Measurements from ENCODE around the gene SECISBP2L.

The SECISBP2L gene

DNA sequence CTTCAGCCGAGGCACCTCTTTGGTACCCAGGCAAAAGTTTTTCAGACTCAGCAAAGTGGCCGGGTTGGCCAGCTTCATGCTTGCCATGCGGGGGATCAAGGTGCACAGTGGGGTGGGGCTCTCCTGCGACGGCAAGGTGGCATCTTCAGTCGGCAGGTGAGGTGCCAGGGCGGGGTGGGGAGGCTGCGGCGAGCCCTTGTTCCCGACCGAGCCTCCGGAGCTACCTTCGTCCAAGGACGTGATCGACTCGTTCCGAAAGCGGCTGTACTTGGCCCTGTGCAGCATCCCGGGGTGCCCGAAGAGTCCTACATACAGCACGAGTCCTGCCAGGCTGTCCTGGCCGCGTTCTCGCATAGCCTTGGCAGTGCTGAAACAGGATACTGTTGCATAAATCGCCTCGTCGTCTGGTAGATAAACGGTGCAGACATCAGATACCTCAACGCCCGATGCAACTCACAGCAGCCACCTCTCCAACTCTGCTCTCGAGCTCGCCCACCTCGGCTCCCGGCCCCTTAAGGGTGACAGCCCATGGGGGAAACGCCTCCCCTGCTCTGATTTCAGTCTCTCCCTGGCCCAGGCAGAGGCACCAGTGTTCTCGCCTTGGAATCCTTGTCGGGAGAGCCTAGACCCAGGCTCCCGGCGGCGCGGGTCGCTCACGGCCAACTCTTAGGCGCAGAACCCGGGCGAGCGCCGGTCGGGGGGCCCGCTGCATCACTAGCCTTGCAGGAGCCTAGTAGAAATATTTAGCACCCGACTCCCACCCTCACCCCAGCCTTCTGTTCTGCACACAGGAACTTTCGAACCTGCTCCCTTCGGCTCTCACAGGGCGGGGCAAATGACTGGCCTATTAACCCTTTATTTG, 83.4 kb downstream of the SECISBP2L start:
- peak; percentile 7 for DNase-seq

- no peak for DNase-seq
Measured at GRCh38 chr15:48955967-48956366, 90.3 kb downstream of the SECISBP2L start.

GRCh38 chr15:48955370-48955769, 90.9 kb downstream of the SECISBP2L start:
- no peak for DNase-seq

DNA sequence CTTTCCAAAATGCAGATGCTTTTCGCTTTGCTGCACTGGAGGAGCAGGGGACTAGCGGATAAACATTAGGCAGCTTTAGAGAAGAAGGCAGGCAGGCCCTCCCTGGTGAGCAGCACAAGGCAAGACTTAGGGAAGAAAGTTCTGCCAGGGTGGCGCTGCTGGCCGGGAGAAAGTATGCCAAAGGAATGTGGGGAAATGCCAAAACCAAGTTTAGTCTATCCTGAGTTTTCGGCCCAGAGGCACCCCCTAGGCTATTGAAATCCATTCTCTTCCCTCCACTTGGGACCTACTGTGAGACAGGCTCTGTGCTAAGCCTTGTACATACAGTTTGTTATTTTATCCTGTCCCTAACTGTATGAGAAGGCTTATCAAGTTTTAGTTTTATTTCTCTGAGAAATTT, 91.7 kb downstream of the SECISBP2L start:
- DNase-seq, result no peak

- no peak for DNase-seq
Measured at GRCh38 chr15:48946840-48947187, 99.4 kb downstream of the SECISBP2L start.

DNA sequence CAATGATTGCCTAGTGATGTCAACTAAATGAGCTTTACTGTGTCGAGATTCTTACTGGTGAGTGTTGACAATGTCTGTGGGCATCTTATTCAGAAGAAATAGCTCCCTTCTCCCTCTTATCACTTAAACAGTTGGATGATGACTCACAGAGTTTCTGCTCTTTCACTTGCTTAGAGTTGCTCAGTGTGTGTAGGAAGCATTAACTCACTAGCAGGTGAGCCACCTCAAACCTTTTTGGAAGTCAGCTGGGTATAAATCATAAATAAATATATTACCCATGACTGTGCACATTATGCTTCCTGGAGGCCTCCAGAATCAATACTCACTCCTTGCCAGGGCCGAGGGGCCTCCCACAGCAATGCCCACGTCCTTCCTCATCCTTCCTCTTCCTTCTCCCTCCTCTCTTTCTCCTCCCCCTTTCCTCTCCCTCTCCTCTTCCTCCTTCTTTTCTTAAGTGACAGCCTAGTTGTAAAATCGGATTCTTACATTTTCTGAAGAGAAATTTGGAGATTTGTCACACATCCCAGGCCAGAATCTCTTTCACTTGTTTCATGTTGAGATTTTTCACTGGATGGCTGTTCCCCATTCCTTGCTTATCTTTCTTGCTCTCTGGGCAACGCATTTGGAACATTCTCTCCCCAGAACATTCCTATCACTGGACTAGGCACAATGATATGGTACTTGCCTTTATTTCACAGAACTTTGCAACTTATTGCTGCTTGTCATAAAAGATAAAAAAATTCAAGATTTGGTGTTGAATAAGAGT, 100.0 kb downstream of the SECISBP2L start:
- DNase-seq, result no peak

GRCh38 chr15:48945386-48945785, 100.9 kb downstream of the SECISBP2L start:
- no peak for DNase-seq

DNA sequence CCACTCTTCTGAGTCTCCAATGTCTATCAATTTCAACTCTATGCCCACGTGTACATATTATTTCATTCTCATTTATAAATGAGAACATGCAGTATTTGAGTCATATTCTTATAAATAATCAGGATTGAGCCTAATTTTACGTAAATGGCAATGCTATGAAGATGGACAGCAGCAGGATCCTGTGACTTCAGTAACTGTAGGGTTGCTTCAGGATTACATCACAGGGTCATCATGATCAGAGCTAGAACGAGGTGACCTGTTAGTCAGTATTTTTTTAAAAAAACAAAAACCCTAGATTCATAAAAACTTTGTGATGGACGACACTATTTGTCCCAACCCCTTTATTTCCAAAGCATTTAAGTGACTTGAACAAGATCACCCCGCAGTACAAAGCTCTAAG, 104.3 kb downstream of the SECISBP2L start:
- DNase-seq, result no peak

DNA sequence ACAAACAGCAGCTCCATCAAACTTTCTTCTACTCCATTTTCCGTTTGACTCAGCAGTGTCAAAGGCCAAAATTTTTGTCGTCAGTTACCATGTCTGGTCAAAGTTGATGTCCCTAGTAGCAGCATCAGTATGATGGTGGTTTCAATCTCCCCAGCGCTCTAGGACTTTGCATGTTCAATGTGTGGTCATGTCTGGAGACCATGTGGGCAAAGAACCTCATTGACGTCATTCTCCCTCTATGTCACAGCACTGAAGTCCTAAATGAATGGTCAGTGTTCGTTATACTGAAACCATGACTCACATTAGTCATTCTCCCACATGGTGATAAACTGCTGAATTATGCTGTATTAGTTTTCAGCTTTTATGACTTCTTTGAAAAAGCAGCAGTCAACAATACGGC, 105.7 kb downstream of the SECISBP2L start:
- DNase-seq, result no peak

DNA sequence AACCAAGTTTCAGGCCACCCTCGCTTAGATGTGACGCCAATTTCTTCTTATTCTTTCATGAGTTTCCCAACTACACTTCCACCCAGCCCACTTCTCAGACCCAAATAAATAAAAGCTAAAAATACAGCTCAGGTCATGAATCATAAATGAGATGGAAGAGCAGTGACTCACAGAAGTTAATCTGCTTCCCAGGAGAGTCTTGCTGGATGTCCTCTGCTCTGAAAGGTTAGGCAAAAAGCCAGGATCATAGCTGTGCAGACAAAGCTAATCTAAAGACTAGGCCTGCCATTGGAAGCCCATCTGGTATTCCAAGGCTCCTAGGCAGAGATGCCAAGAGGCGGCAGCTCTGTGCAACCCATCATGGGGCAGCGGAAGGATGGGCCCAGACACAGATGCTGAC, 106.6 kb downstream of the SECISBP2L start:
- no peak for DNase-seq
